Measurements from ENCODE around the gene BMPER.

The BMPER gene

GRCh38 chr7:34191162-34191561 lies 285.8 kb downstream of the BMPER start:
- Histone ChIP-seq H3K27me3 (replicated peaks; ENCODE audit: control insufficient read depth, insufficient read depth, low read length) (no peaks in the 10 kb centered on the region), H3K36me3 (ENCODE audit: control insufficient read depth, insufficient read depth, low read length) (no peaks in the 10 kb centered on the region), H3K4me3 (replicated peaks; ENCODE audit: low read depth, low read length) (no peak overlapping the region)
- TF ChIP-seq CTCF (IDR thresholded peaks at IDR 0.05; ENCODE audit: insufficient read depth, low read length, poor library complexity, severe bottlenecking): no peak
- DNase-seq (ENCODE audit: extremely low read depth, insufficient read length): no peak

- no peak for DNase-seq (ENCODE audit: extremely low read depth, insufficient read length)
- H3K4me3 ChIP-seq (replicated peaks; ENCODE audit: low read depth, low read length): no peak overlapping the region
- TF ChIP-seq CTCF (IDR thresholded peaks at IDR 0.05; ENCODE audit: insufficient read depth, low read length, poor library complexity, severe bottlenecking): no peak
- H3K36me3 ChIP-seq (ENCODE audit: control insufficient read depth, insufficient read depth, low read length): no peaks in the 10 kb centered on the region
- H3K27me3 ChIP-seq (replicated peaks; ENCODE audit: control insufficient read depth, insufficient read depth, low read length): no peaks in the 10 kb centered on the region
Measured at GRCh38 chr7:34191771-34192479, 286.6 kb downstream of the BMPER start.

DNA sequence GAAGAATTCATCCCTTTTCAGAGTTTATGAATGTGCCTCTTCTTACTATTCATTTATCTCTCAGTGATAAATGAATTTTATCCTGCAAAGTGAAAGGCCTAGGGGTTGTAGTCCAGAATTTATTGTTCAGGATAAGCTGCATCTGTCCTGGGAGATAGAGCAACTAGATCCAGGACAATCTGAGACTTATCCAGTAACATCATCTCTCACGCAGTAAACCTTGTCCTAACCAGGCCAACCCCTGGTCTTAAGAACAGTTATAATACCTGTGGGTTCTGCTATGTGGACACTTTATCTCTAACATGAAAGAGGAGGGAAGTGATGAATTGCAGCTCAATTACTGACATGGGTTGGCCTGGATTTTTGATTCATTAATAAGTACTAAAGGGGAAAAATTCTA lies 287.6 kb downstream of the BMPER start:
- DNase-seq (ENCODE audit: extremely low read depth, insufficient read length): no peak
- no peak for TF ChIP-seq CTCF (IDR thresholded peaks at IDR 0.05; ENCODE audit: insufficient read depth, low read length, poor library complexity, severe bottlenecking)
- H3K4me3 ChIP-seq (replicated peaks; ENCODE audit: low read depth, low read length): no peak overlapping the region
- no peaks in the 10 kb centered on the region for H3K27me3 ChIP-seq (replicated peaks; ENCODE audit: control insufficient read depth, insufficient read depth, low read length)
- no peaks in the 10 kb centered on the region for H3K36me3 ChIP-seq (ENCODE audit: control insufficient read depth, insufficient read depth, low read length)

GRCh38 chr7:34198231-34198641 lies 292.9 kb downstream of the BMPER start:
- no peak for TF ChIP-seq CTCF (IDR thresholded peaks at IDR 0.05; ENCODE audit: insufficient read depth, low read length, poor library complexity, severe bottlenecking)
- no peak for DNase-seq (ENCODE audit: extremely low read depth, insufficient read length)
- Histone ChIP-seq H3K36me3 (ENCODE audit: control insufficient read depth, insufficient read depth, low read length) (no peaks in the 10 kb centered on the region), H3K27me3 (replicated peaks; ENCODE audit: control insufficient read depth, insufficient read depth, low read length) (no peaks in the 10 kb centered on the region), H3K4me3 (replicated peaks; ENCODE audit: low read depth, low read length) (no peak overlapping the region)
